H9 (cell line): Measurements from ENCODE around the gene ALX3. TPM values are rescaled to one million over a fixed set of nuclear protein-coding genes. Genes with fewer than 3 reads are reported as not detected.

Experiments used
- DNase-seq: peaks from one replicate; pipeline ENCODE4 v3.0.0-alpha.2; 2017
- H2AFZ ChIP-seq: one replicate; pipeline ENCODE4 v1.6.1; 2013; ENCODE audit warnings: mild to moderate bottlenecking, low read length, control low read depth, moderate library complexity
- H2AK5ac ChIP-seq: 2 replicates; pipeline ENCODE4 v1.6.1; 2013; ENCODE audit warnings: low read length, control low read depth, mixed read lengths; ENCODE audit not compliant: insufficient read length
- H2BK120ac ChIP-seq: one replicate; pipeline ENCODE4 v1.6.1; 2013; ENCODE audit warnings: low read depth, mild to moderate bottlenecking, low read length, control low read depth, inconsistent platforms; ENCODE audit not compliant: poor library complexity, severe bottlenecking
- H2BK12ac ChIP-seq: 2 replicates; pipeline ENCODE4 v1.6.1; 2013; ENCODE audit warnings: low read length, control low read depth, mixed read lengths, low read depth; ENCODE audit not compliant: insufficient read length
- H2BK15ac ChIP-seq: 2 replicates; pipeline ENCODE4 v1.6.1; 2013; ENCODE audit warnings: low read depth, low read length, control low read depth
- H2BK20ac ChIP-seq: one replicate; pipeline ENCODE4 v1.6.1; 2013; ENCODE audit warnings: low read depth, mild to moderate bottlenecking, low read length, control low read depth, inconsistent platforms; ENCODE audit not compliant: poor library complexity, severe bottlenecking
- H2BK5ac ChIP-seq: 2 replicates; pipeline ENCODE4 v1.6.1; 2013; ENCODE audit warnings: low read length, control low read depth, mixed read lengths; ENCODE audit not compliant: insufficient read length
- H3K14ac ChIP-seq: 2 replicates; pipeline ENCODE4 v1.6.1; 2013; ENCODE audit warnings: low read length, control low read depth; ENCODE audit not compliant: insufficient read depth
- H3K18ac ChIP-seq: 2 replicates; pipeline ENCODE4 v1.6.1; 2013; ENCODE audit warnings: low read depth, mild to moderate bottlenecking, mixed read lengths, low read length, control low read depth; ENCODE audit not compliant: insufficient read length
- H3K23ac ChIP-seq: 2 replicates; pipeline ENCODE4 v1.6.1; 2013; ENCODE audit warnings: low read length, control low read depth, mixed read lengths, low read depth; ENCODE audit not compliant: insufficient read length
- H3K23me2 ChIP-seq: 2 replicates; pipeline ENCODE4 v1.6.1; 2013; ENCODE audit warnings: low read depth, mild to moderate bottlenecking, mixed read lengths, low read length, control low read depth; ENCODE audit not compliant: insufficient read length, poor library complexity, severe bottlenecking
- H3K27ac ChIP-seq: 2 replicates; pipeline ENCODE4 v1.5.1; 2013; ENCODE audit warnings: low read length, control low read depth, mixed read lengths, low read depth; ENCODE audit not compliant: insufficient read length
- H3K27me3 ChIP-seq: 2 replicates; pipeline ENCODE4 v1.6.1; 2013; ENCODE audit warnings: low read length, control low read depth, inconsistent platforms; ENCODE audit not compliant: insufficient read depth
- H3K4ac ChIP-seq: 2 replicates; pipeline ENCODE4 v1.6.1; 2013; ENCODE audit warnings: low read depth, mild to moderate bottlenecking, control low read depth, inconsistent platforms, low read length, moderate library complexity
- H3K4me1 ChIP-seq: 2 replicates; pipeline ENCODE4 v1.6.1; 2013; ENCODE audit warnings: low read length, control low read depth, inconsistent platforms; ENCODE audit not compliant: insufficient read depth
- H3K4me2 ChIP-seq: 2 replicates; pipeline ENCODE4 v1.6.1; 2013; ENCODE audit warnings: low read length, control low read depth, mixed read lengths; ENCODE audit not compliant: insufficient read length, insufficient read depth
- H3K56ac ChIP-seq: 2 replicates; pipeline ENCODE4 v1.6.1; 2013; ENCODE audit warnings: low read depth, mild to moderate bottlenecking, mixed read lengths, low read length, control low read depth; ENCODE audit not compliant: insufficient read length
- H3K79me1 ChIP-seq: 2 replicates; pipeline ENCODE4 v1.6.1; 2013; ENCODE audit warnings: low read depth, mild to moderate bottlenecking, moderate library complexity, low read length, control low read depth, inconsistent platforms; ENCODE audit not compliant: insufficient read depth, poor library complexity, severe bottlenecking
- H3K79me2 ChIP-seq: 2 replicates; pipeline ENCODE4 v1.6.1; 2013; ENCODE audit warnings: low read length, control low read depth, inconsistent platforms; ENCODE audit not compliant: insufficient read depth
- H3K9ac ChIP-seq: 2 replicates; pipeline ENCODE4 v1.6.1; 2013; ENCODE audit warnings: low read length, control low read depth, mixed read lengths; ENCODE audit not compliant: insufficient read length; ENCODE audit errors: extremely low read depth
- H3K9me3 ChIP-seq: one replicate; pipeline ENCODE4 v1.6.1; 2013; ENCODE audit warnings: low read depth, low read length, inconsistent platforms; ENCODE audit not compliant: control insufficient read depth
- H3T11ph ChIP-seq: one replicate; pipeline ENCODE4 v1.6.1; 2013; ENCODE audit warnings: mild to moderate bottlenecking, low read length, control low read depth, inconsistent platforms
- H4K20me1 ChIP-seq: one replicate; pipeline ENCODE4 v1.6.1; 2013; ENCODE audit not compliant: control insufficient read depth, insufficient read length, insufficient read depth
- H4K5ac ChIP-seq: 2 replicates; pipeline ENCODE4 v1.6.1; 2013; ENCODE audit warnings: low read depth, mild to moderate bottlenecking, mixed read lengths, low read length, control low read depth; ENCODE audit not compliant: insufficient read length
- H4K8ac ChIP-seq: replicated peaks from 2 replicates; pipeline ENCODE4 v1.6.1; 2013; ENCODE audit warnings: low read length, control low read depth, mixed read lengths, low read depth; ENCODE audit not compliant: insufficient read length
- H4K91ac ChIP-seq: 2 replicates; pipeline ENCODE4 v1.6.1; 2013; ENCODE audit warnings: low read depth, mild to moderate bottlenecking, moderate library complexity, mixed read lengths, low read length, control low read depth; ENCODE audit not compliant: insufficient read length
- H3K27ac Mint-ChIP-seq, 3 experiments: 2 replicates in 2 of 3; 3 replicates in 1 of 3; pipeline ENCODE4 v1.8.0; 2020 to 2021; ENCODE audit warnings: mixed read lengths in 3 of 3, mild to moderate bottlenecking in 1 of 3, moderate library complexity in 1 of 3
- H3K27me3 Mint-ChIP-seq: 2 replicates; pipeline ENCODE4 v1.8.0; 2021; ENCODE audit warnings: low read depth, mild to moderate bottlenecking, moderate library complexity, mixed read lengths
- H3K36me3 Mint-ChIP-seq, 3 experiments: 2 replicates in 2 of 3; 3 replicates in 1 of 3; pipeline ENCODE4 v1.8.0; 2020 to 2021; ENCODE audit warnings: low read depth in 3 of 3, mixed read lengths in 3 of 3; ENCODE audit not compliant: insufficient read depth in 1 of 3
- H3K4me1 Mint-ChIP-seq, 2 experiments: 2 replicates each; pipeline ENCODE4 v1.8.0; 2020; ENCODE audit warnings: mixed read lengths in 2 of 2
- H3K4me3 Mint-ChIP-seq, 2 experiments: 2 replicates in 1 of 2; 3 replicates in 1 of 2; pipeline ENCODE4 v1.8.0; 2020 to 2021; ENCODE audit warnings: mild to moderate bottlenecking in 2 of 2, mixed read lengths in 2 of 2, moderate library complexity in 1 of 2
- H3K9me3 Mint-ChIP-seq, 2 experiments: 2 replicates in 1 of 2; 3 replicates in 1 of 2; pipeline ENCODE4 v1.8.0; 2020; ENCODE audit warnings: mild to moderate bottlenecking in 2 of 2, mixed read lengths in 2 of 2, moderate library complexity in 1 of 2
- WGBS: extraction: QIAGEN DNeasy Blood & Tissue Kit; methylation state at CpG from one replicate; pipeline ENCODE4 v1.1.7; 2013; ENCODE audit warnings: missing lambda C conversion rate, low lambda C conversion rate, mixed read lengths; ENCODE audit not compliant: insufficient read length; ENCODE audit errors: extremely low coverage; 5-methylcytosine and 5-hydroxymethylcytosine counted together
- total RNA-seq: library from RNA; stranded (reverse); gene quantifications from 2 replicates; pipeline ENCODE4 v1.2.1, GENCODE V29; 2021
- TF ChIP-seq, protein P1 (sequence below): fragments of 200-600 bp; sonication (generic); conservative IDR thresholded peaks from 3 replicates; pipeline ENCODE4 v1.8.0; 2021; ENCODE audit warnings: antibody characterized with exemption, mild to moderate bottlenecking

ALX3 gene
- total RNA-seq, 1 experiment from 2014 or later = not detected

DNA sequence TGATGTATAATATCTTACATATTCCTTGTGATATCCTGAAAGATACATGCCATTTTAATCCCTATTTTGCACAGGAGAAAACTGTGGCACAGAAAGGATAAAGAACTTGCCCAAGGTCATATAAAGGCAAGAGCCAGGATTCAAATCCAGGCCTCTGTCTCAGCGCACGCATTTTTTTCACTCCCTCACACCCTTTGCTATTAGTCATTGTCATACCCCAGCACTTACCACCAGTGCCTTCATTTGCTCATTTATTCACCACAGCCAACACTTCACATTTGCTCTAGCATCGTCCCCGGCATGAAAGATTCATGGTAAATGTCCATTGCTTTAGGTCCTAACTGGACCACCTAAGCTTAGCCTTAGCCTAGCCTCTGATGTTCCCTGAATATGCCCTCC lies 14.2 kb downstream of the ALX3 start:
- Histone ChIP-seq H3K9ac (no peak overlapping the region), H3K4me1 (no peaks in the 10 kb centered on the region), H3K9me3 (no peaks in the 10 kb centered on the region), H2BK120ac (no peak overlapping the region), H2AFZ (no peak overlapping the region), H3K56ac (no peak overlapping the region), H4K8ac (no peak overlapping the region), H2BK15ac (no peak overlapping the region), H3K23me2 (no peaks in the 10 kb centered on the region), H2BK12ac (no peak overlapping the region), H2BK20ac (no peak overlapping the region), H3K27me3 (no peaks in the 10 kb centered on the region), H3K79me1 (no peaks in the 10 kb centered on the region), H3K4ac (no peak overlapping the region), H2AK5ac (no peak overlapping the region), H2BK5ac (no peak overlapping the region), H4K20me1 (no peaks in the 10 kb centered on the region), H4K91ac (no peak overlapping the region), H3K79me2 (no peaks in the 10 kb centered on the region), H3K18ac (no peak overlapping the region), H3K27ac (no peak overlapping the region), H3K14ac (no peak overlapping the region), H3T11ph (no peak overlapping the region), H4K5ac (no peak overlapping the region), H3K23ac (no peak overlapping the region), H3K4me2 (no peak overlapping the region)
- Mint-ChIP-seq H3K27ac (no peak overlapping the region), H3K4me1 (no peaks in the 10 kb centered on the region), H3K9me3 (no peaks in the 10 kb centered on the region), H3K4me3 (no peak overlapping the region), H3K27me3 (no peaks in the 10 kb centered on the region), H3K36me3 (peaks cover 49 to 87% (median 82%) of the 10 kb centered on the region in 3 experiments)
- WGBS = no CpG with 5 or more reads among the region's 4 CpGs
- no peak for DNase-seq
- TF ChIP-seq, protein P1, sequence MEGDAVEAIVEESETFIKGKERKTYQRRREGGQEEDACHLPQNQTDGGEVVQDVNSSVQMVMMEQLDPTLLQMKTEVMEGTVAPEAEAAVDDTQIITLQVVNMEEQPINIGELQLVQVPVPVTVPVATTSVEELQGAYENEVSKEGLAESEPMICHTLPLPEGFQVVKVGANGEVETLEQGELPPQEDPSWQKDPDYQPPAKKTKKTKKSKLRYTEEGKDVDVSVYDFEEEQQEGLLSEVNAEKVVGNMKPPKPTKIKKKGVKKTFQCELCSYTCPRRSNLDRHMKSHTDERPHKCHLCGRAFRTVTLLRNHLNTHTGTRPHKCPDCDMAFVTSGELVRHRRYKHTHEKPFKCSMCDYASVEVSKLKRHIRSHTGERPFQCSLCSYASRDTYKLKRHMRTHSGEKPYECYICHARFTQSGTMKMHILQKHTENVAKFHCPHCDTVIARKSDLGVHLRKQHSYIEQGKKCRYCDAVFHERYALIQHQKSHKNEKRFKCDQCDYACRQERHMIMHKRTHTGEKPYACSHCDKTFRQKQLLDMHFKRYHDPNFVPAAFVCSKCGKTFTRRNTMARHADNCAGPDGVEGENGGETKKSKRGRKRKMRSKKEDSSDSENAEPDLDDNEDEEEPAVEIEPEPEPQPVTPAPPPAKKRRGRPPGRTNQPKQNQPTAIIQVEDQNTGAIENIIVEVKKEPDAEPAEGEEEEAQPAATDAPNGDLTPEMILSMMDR = no peak
